Breast epithelium (tissue), 3 donors: ENCODE data around the gene NTRK3.

Source experiments
- POLR2A ChIP-seq: fragments of 450-650 bp; IDR thresholded peaks from one replicate; pipeline ENCODE4 v1.6.1; 2016; ENCODE audit warnings: antibody characterized with exemption, mild to moderate bottlenecking, moderate library complexity
- POLR2AphosphoS5 ChIP-seq, 3 donors: sonication (generic); formaldehyde crosslinking; IDR thresholded peaks; one replicate each; pipeline ENCODE4 v1.6.1; 2017; ENCODE audit warnings: antibody characterized with exemption in 3 of 3
- TF ChIP-seq, protein P1 (sequence below), 3 donors: fragments of 450-650 bp; IDR thresholded peaks; one replicate each; pipeline ENCODE4 v1.5.1; 2016 to 2017; ENCODE audit warnings: antibody characterized with exemption in 3 of 3, mild to moderate bottlenecking in 3 of 3, moderate library complexity in 3 of 3

DNA sequence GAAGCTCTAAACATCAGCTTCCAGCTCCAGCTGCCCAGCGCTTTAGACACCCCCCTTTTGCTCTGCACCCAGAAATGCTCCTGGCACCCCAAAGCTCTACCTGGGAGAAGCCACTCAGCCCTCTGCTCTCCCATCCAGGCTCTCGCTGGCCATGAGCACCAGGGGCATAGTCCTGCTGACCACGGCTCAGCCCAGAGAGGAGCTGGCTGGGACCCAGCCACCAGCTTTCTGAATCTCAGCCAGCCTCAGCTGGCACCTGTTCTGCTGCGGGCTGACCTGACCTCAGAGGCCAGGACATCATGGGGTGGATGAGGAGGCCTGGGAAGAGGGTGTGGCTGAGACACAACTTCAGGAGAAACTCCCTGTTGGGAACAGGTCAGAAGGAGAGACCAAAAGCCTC, 8.6 kb downstream of the NTRK3 start:
- TF ChIP-seq, protein P1, sequence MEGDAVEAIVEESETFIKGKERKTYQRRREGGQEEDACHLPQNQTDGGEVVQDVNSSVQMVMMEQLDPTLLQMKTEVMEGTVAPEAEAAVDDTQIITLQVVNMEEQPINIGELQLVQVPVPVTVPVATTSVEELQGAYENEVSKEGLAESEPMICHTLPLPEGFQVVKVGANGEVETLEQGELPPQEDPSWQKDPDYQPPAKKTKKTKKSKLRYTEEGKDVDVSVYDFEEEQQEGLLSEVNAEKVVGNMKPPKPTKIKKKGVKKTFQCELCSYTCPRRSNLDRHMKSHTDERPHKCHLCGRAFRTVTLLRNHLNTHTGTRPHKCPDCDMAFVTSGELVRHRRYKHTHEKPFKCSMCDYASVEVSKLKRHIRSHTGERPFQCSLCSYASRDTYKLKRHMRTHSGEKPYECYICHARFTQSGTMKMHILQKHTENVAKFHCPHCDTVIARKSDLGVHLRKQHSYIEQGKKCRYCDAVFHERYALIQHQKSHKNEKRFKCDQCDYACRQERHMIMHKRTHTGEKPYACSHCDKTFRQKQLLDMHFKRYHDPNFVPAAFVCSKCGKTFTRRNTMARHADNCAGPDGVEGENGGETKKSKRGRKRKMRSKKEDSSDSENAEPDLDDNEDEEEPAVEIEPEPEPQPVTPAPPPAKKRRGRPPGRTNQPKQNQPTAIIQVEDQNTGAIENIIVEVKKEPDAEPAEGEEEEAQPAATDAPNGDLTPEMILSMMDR (IDR thresholded peaks at IDR 0.05) = no peak
- no peak for TF ChIP-seq POLR2AphosphoS5 (IDR thresholded peaks at IDR 0.05)
- TF ChIP-seq POLR2A = no peak
